Suprapubic skin (tissue), 4 donors: ENCODE measurements around the gene RBM4B. TPM values are rescaled to one million over a fixed set of nuclear protein-coding genes. Genes with fewer than 3 reads are reported as not detected.
"Not testable (repeated sequence)": the region's sequence is repeated elsewhere in the genome, so short reads cannot be mapped to it uniquely, and the experiment has no call there.

Experiments used
- DNase-seq, 2 donors: peaks; one replicate each; pipeline ENCODE4 v3.0.0-alpha.2; 2019; ENCODE audit warnings: low spot score in 2 of 2
- H3K27ac ChIP-seq: fragments of 200-600 bp; sonication (generic); one replicate; pipeline ENCODE4 v1.5.1; 2019
- H3K27me3 ChIP-seq: fragments of 200-600 bp; sonication (generic); one replicate; pipeline ENCODE4 v1.5.1; 2019
- H3K36me3 ChIP-seq: fragments of 200-600 bp; sonication (generic); one replicate; pipeline ENCODE4 v1.5.1; 2019
- H3K4me1 ChIP-seq: fragments of 200-600 bp; sonication (generic); one replicate; pipeline ENCODE4 v1.5.1; 2019
- H3K4me3 ChIP-seq: fragments of 200-600 bp; sonication (generic); one replicate; pipeline ENCODE4 v1.5.1; 2019; ENCODE audit warnings: mild to moderate bottlenecking
- H3K9me3 ChIP-seq: fragments of 200-600 bp; sonication (generic); one replicate; pipeline ENCODE4 v1.5.1; 2019
- EP300 ChIP-seq: sonication (generic); formaldehyde crosslinking; IDR thresholded peaks from one replicate; pipeline ENCODE4 v1.6.1; 2017; ENCODE audit warnings: antibody characterized with exemption
- POLR2A ChIP-seq, 2 donors: fragments of 450-650 bp; IDR thresholded peaks; one replicate each; pipeline ENCODE4 v1.6.1; 2017; ENCODE audit warnings: antibody characterized with exemption in 2 of 2, mild to moderate bottlenecking in 2 of 2, moderate library complexity in 2 of 2
- POLR2AphosphoS5 ChIP-seq, 3 donors: sonication (generic); formaldehyde crosslinking; IDR thresholded peaks; one replicate each; pipeline ENCODE4 v1.6.1; 2017; ENCODE audit warnings: antibody characterized with exemption in 3 of 3
- WGBS: methylation state at CpG from one replicate; pipeline ENCODE4 v1.1.5; 2018; 5-methylcytosine and 5-hydroxymethylcytosine counted together
- total RNA-seq, 4 donors: library from RNA; depleted of rRNA; stranded (reverse); fragments of >200 nt; gene quantifications; one replicate each; pipeline ENCODE4 v1.1.0, GENCODE V29; 2016
- TF ChIP-seq, protein P1 (sequence below), 2 donors: fragments of 200-600 bp in 1 of 2; fragments of 450-650 bp in 1 of 2; sonication (generic) in 1 of 2; IDR thresholded peaks; one replicate each; pipeline ENCODE4 v1.5.1; 2016 to 2019; ENCODE audit warnings: antibody characterized with exemption in 2 of 2, mild to moderate bottlenecking in 1 of 2, moderate library complexity in 1 of 2

RBM4B gene
- total RNA-seq, 4 donors from 2014 or later, result 16.7 to 27.1 (median 22.0) TPM

DNA sequence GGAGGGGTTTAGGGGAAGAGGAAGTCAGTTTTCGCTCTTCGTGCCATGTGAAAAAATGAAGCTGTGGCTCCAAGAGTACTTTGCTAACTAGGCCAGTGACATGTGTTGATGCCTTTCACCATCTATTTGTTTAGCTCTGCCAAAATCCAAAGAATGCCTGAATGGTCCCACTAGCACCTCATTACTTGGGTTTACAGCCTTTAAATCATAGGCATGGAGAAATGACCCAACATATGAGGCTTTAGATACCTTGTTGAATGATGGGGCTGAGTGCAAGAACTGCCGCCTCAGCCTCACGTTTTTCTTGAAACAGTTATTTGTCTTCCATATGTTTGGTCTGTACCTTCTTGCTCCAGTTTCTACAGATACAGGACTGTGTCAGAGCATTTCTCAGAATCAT, 30.9 kb downstream of the RBM4B start:
- WGBS, result 72% methylated on average over 4 of the region's 4 CpGs
- Histone ChIP-seq H3K9me3 (no peaks in the 10 kb centered on the region), H3K27ac (no peak overlapping the region), H3K36me3 (peaks cover 81% of the 10 kb centered on the region), H3K4me3 (no peak overlapping the region), H3K4me1 (peaks cover 49% of the 10 kb centered on the region), H3K27me3 (no peaks in the 10 kb centered on the region)
- no peak for TF ChIP-seq POLR2A (IDR thresholded peaks at IDR 0.05)
- TF ChIP-seq, protein P1, sequence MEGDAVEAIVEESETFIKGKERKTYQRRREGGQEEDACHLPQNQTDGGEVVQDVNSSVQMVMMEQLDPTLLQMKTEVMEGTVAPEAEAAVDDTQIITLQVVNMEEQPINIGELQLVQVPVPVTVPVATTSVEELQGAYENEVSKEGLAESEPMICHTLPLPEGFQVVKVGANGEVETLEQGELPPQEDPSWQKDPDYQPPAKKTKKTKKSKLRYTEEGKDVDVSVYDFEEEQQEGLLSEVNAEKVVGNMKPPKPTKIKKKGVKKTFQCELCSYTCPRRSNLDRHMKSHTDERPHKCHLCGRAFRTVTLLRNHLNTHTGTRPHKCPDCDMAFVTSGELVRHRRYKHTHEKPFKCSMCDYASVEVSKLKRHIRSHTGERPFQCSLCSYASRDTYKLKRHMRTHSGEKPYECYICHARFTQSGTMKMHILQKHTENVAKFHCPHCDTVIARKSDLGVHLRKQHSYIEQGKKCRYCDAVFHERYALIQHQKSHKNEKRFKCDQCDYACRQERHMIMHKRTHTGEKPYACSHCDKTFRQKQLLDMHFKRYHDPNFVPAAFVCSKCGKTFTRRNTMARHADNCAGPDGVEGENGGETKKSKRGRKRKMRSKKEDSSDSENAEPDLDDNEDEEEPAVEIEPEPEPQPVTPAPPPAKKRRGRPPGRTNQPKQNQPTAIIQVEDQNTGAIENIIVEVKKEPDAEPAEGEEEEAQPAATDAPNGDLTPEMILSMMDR (IDR thresholded peaks at IDR 0.05), result no peak
- no peak for TF ChIP-seq POLR2AphosphoS5 (IDR thresholded peaks at IDR 0.05)
- no peak for TF ChIP-seq EP300
- DNase-seq, result no peak

DNA sequence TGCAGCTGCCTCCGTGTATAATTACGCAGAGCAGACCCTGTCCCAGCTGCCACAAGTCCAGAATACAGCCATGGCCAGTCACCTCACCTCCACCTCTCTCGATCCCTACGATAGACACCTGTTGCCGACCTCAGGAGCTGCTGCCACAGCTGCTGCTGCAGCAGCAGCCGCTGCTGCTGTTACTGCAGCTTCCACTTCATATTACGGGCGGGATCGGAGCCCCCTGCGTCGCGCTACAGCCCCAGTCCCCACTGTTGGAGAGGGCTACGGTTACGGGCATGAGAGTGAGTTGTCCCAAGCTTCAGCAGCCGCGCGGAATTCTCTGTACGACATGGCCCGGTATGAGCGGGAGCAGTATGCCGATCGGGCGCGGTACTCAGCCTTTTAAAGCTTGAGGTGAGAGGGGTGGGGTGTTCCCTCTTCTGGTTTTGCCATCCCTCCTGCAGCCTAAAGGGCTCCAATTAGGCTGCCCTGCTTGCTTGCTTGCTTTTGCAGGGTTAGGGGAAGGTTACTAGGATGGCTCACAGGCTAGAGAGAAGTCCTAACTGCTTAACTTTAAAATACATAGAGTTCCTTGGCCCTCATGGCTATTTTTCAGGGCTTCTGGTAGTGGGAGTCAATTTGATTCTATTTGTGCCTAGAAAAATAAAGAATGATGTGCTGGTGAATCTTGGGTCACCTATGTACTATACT, 33.8 kb downstream of the RBM4B start:
- Histone ChIP-seq H3K27ac (no peak overlapping the region), H3K4me3 (no peak overlapping the region), H3K9me3 (no peaks in the 10 kb centered on the region), H3K27me3 (no peaks in the 10 kb centered on the region), H3K36me3 (peaks cover 75% of the 10 kb centered on the region), H3K4me1 (peaks cover 69% of the 10 kb centered on the region)
- no peak for DNase-seq
- WGBS, result 92% methylated on average over 19 of the region's 24 CpGs
- TF ChIP-seq EP300, result no peak
- no peak for TF ChIP-seq POLR2A (IDR thresholded peaks at IDR 0.05)
- no peak for TF ChIP-seq POLR2AphosphoS5 (IDR thresholded peaks at IDR 0.05)
- TF ChIP-seq, protein P1 (IDR thresholded peaks at IDR 0.05), result no peak

DNA sequence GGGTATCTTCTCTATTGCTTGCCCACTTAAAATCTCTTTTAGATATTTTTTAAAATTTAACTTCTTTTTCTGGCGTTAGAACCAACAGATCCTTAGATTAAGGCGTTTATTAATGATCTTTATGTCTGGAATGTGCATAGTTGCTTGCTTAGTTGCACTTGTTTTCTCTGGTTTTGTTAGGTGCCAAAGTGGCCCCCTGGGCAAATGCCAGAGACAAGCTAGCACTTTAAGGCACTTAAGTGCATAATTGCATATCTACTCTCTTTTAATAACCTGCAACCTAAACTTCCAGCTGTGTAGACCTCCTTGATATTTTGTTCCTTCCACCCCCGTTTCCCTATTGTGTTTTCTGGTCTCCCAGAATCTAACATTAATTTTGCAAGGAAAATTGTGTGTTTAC, 35.9 kb downstream of the RBM4B start:
- Histone ChIP-seq H3K27me3 (no peaks in the 10 kb centered on the region), H3K9me3 (no peaks in the 10 kb centered on the region), H3K27ac (no peak overlapping the region), H3K4me3 (peak overlapping the region; percentile 62), H3K4me1 (peaks cover 81% of the 10 kb centered on the region), H3K36me3 (peaks cover 56% of the 10 kb centered on the region)
- DNase-seq, result no peak
- WGBS, result 26% methylated on average over 3 of the region's 3 CpGs
- TF ChIP-seq POLR2AphosphoS5 (IDR thresholded peaks at IDR 0.05) (no peak), POLR2A (IDR thresholded peaks at IDR 0.05) (no peak), EP300 (no peak)
- TF ChIP-seq, protein P1 (IDR thresholded peaks at IDR 0.05), result no peak

DNA sequence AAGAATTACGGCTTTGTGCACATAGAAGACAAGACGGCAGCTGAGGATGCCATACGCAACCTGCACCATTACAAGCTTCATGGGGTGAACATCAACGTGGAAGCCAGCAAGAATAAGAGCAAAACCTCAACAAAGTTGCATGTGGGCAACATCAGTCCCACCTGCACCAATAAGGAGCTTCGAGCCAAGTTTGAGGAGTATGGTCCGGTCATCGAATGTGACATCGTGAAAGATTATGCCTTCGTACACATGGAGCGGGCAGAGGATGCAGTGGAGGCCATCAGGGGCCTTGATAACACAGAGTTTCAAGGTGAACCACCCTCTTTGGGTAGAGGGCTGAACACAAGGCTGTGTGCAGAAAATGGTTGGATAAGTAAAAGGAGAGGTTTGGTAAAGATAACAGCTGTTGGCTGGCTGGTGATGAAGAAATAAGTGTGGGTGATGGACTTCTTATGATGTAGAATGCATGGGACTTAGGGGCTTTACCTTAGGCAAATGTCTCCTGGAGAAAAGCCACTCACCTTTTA, 37.8 kb downstream of the RBM4B start:
- not testable (repeated sequence) for H3K9me3 ChIP-seq, DNase-seq, H3K27me3 ChIP-seq, H3K27ac ChIP-seq
- peaks cover 78% of the 10 kb centered on the region for H3K4me1 ChIP-seq
- peak overlapping the region; percentile 62 for H3K4me3 ChIP-seq
- H3K36me3 ChIP-seq, result peaks cover 36% of the 10 kb centered on the region
- WGBS, result 58% methylated on average over 10 of the region's 10 CpGs

DNA sequence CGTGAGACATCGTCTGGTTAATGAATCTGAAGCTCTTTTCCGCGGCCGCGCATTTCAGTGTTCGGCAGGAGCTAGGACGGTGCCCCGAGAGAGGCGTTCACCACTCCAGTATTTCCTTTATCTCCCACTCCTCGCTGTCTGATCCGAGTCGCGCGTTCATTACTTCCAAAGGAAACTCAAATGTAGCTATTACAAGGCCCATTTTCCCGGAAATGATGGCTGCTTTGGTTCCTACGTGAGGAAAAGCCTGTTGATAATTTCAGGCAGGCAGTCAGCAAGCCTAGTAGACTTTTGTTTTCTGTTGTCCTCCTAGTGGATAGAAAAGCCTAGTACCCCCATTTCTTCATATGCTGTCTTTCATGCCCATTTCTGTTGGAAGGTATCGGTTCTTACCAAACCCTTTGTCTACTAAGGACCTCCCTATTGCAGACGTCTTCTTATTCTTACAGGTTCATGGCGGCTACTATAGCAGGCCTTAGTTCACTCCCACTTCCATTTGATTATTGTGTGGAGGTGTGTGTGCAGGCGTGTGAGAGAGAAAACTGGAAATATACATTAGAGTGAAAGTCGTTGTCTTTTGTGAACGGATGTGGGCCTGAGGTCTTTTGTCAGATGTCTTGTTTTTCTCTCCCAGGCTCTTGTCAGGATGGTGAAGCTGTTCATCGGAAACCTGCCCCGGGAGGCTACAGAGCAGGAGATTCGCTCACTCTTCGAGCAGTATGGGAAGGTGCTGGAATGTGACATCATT, 38.4 kb downstream of the RBM4B start:
- Histone ChIP-seq H3K27ac (peak overlapping the region; percentile 87), H3K4me3 (peak overlapping the region; percentile 62), H3K36me3 (peaks cover 34% of the 10 kb centered on the region), H3K9me3 (no peaks in the 10 kb centered on the region), H3K27me3 (no peaks in the 10 kb centered on the region), H3K4me1 (peaks cover 74% of the 10 kb centered on the region)
- DNase-seq, result no peak
- 1% methylated on average over 27 of the region's 27 CpGs for WGBS
- TF ChIP-seq, protein P1 (IDR thresholded peaks at IDR 0.05), result no peak
- TF ChIP-seq POLR2AphosphoS5 (IDR thresholded peaks at IDR 0.05), result no peak
- no peak for TF ChIP-seq EP300
- TF ChIP-seq POLR2A (IDR thresholded peaks at IDR 0.05), result no peak
